MCF 10A (cell line): ENCODE data around the gene MUC5AC. TPM values are rescaled to one million over a fixed set of nuclear protein-coding genes. Genes with fewer than 3 reads are reported as not detected.

Experiments used
- BruUV-seq: library from RNA; stranded (reverse); fragments of 400-500 nt; replicated peaks from 2 replicates; lab custom pipeline; 2021; lab: Mats Ljungman, UMichigan
- CTCF ChIA-PET: fragments of 300-600 bp; sonication (Branson Sonifier 250); formaldehyde crosslinking; extraction: SDS; loops from one replicate; lab custom pipeline; 2021; ENCODE audit warnings: antibody characterized with exemption, inconsistent platforms; lab: Yijun Ruan, JAX
- POLR2A ChIA-PET: fragments of 300-600, 350-650 bp; sonication (Branson Sonifier 250); formaldehyde crosslinking; extraction: SDS; loops from one replicate; lab custom pipeline; 2020; ENCODE audit warnings: antibody characterized with exemption, inconsistent platforms; lab: Yijun Ruan, JAX
- DNase-seq: peaks from one replicate; pipeline ENCODE4 v3.0.0-alpha.2; 2018; ENCODE audit not compliant: unreplicated experiment
- H3K27ac Mint-ChIP-seq: one replicate; pipeline ENCODE4 v1.8.0; 2022; ENCODE audit warnings: mild to moderate bottlenecking, low read depth, mixed read lengths; ENCODE audit not compliant: unreplicated experiment
- H3K27me3 Mint-ChIP-seq: one replicate; pipeline ENCODE4 v1.8.0; 2022; ENCODE audit warnings: mixed read lengths; ENCODE audit not compliant: insufficient read depth, unreplicated experiment
- H3K36me3 Mint-ChIP-seq: one replicate; pipeline ENCODE4 v1.8.0; 2022; ENCODE audit warnings: mild to moderate bottlenecking, moderate library complexity, mixed read lengths; ENCODE audit not compliant: insufficient read depth, unreplicated experiment
- H3K4me1 Mint-ChIP-seq: one replicate; pipeline ENCODE4 v1.8.0; 2022; ENCODE audit warnings: mixed read lengths; ENCODE audit not compliant: insufficient read depth, unreplicated experiment
- H3K4me3 Mint-ChIP-seq: one replicate; pipeline ENCODE4 v1.8.0; 2022; ENCODE audit warnings: mild to moderate bottlenecking, moderate library complexity, mixed read lengths; ENCODE audit not compliant: unreplicated experiment
- H3K9me3 Mint-ChIP-seq: one replicate; pipeline ENCODE4 v1.8.0; 2022; ENCODE audit warnings: mixed read lengths; ENCODE audit not compliant: unreplicated experiment
- intact Hi-C: fragments of 100-400 bp; cut with micrococcal nuclease; formaldehyde crosslinking; loops from 2 replicates; pipeline ENCODE4 v1.14.1; 2022
- total RNA-seq: library from RNA; stranded (reverse); gene quantifications from 2 replicates; pipeline ENCODE4 v1.2.3, GENCODE V29; 2022
- TF ChIP-seq, protein P1 (sequence below): fragments of 200-600 bp; IDR thresholded peaks from one replicate; pipeline ENCODE4 v1.8.0; 2022; ENCODE audit warnings: antibody characterized with exemption, mild to moderate bottlenecking; ENCODE audit not compliant: unreplicated experiment

Gene MUC5AC
- total RNA-seq, 1 experiment from 2014 or later: not detected

DNA sequence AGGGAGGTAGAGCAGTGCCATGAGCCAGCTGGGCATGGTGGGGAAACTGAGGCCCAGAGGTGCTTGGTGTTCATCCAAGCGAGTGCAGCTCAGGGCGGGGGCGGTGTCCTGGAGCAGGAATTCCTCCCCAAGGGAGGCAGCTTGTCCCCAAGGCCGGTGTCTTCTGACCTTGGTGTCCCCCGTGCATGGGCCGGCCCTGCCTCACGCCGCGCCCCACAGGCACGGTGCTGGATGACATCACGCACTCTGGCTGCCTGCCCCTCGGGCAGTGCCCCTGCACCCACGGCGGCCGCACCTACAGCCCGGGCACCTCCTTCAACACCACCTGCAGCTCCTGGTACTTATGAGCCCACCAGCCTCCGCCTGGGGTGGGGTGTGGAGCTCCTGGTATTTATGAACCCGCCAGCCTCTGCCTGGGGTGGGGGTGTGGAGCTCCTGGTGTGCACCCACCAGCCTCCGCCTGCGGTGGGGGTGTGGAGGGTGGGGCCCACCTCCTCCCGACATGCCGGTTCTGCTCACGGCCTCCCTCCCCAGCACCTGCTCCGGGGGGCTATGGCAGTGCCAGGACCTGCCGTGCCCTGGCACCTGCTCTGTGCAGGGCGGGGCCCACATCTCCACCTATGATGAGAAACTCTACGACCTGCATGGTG, 71.8 kb downstream of the MUC5AC start:
- intact Hi-C loops: no loop called here
- H3K36me3 Mint-ChIP-seq: no peaks in the 10 kb centered on the region
- CTCF ChIA-PET: no interaction called here

DNA sequence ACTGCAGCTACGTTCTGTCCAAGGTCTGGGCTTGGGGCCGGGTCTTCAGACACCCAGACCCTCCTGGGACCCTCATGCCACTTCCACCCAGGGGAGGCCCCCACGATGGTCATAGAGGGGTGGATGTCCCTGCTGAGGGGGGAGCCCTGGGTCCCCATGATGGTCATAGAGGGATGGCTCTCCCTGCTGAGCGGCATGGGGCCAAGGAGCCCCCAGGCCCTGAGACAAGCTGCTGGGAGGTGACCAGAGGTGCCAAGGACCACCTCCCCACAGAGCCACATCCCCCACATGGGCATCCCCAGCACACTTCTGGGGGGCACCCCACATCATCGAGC, 72.3 kb downstream of the MUC5AC start:
- intact Hi-C loops: no loop called here
- Mint-ChIP-seq H3K9me3 (no peaks in the 10 kb centered on the region), H3K36me3 (no peaks in the 10 kb centered on the region), H3K27ac (no peak overlapping the region), H3K27me3 (no peaks in the 10 kb centered on the region), H3K4me1 (no peaks in the 10 kb centered on the region), H3K4me3 (no peak overlapping the region)
- DNase-seq: no peak
- TF ChIP-seq, protein P1, sequence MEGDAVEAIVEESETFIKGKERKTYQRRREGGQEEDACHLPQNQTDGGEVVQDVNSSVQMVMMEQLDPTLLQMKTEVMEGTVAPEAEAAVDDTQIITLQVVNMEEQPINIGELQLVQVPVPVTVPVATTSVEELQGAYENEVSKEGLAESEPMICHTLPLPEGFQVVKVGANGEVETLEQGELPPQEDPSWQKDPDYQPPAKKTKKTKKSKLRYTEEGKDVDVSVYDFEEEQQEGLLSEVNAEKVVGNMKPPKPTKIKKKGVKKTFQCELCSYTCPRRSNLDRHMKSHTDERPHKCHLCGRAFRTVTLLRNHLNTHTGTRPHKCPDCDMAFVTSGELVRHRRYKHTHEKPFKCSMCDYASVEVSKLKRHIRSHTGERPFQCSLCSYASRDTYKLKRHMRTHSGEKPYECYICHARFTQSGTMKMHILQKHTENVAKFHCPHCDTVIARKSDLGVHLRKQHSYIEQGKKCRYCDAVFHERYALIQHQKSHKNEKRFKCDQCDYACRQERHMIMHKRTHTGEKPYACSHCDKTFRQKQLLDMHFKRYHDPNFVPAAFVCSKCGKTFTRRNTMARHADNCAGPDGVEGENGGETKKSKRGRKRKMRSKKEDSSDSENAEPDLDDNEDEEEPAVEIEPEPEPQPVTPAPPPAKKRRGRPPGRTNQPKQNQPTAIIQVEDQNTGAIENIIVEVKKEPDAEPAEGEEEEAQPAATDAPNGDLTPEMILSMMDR: no peak
- CTCF ChIA-PET: no interaction called here
- BruUV-seq: no TSS peak
- POLR2A ChIA-PET: no interaction called here

More for the DNA sequence above, 71.8 kb downstream of the MUC5AC start:
- no peaks in the 10 kb centered on the region for H3K9me3 Mint-ChIP-seq
- no peak overlapping the region for H3K4me3 Mint-ChIP-seq
- no TSS peak for BruUV-seq
- H3K27ac Mint-ChIP-seq: no peak overlapping the region
- TF ChIP-seq, protein P1: no peak
- no peaks in the 10 kb centered on the region for H3K27me3 Mint-ChIP-seq
- no peak for DNase-seq
- no peaks in the 10 kb centered on the region for H3K4me1 Mint-ChIP-seq
- POLR2A ChIA-PET: no interaction called here

DNA sequence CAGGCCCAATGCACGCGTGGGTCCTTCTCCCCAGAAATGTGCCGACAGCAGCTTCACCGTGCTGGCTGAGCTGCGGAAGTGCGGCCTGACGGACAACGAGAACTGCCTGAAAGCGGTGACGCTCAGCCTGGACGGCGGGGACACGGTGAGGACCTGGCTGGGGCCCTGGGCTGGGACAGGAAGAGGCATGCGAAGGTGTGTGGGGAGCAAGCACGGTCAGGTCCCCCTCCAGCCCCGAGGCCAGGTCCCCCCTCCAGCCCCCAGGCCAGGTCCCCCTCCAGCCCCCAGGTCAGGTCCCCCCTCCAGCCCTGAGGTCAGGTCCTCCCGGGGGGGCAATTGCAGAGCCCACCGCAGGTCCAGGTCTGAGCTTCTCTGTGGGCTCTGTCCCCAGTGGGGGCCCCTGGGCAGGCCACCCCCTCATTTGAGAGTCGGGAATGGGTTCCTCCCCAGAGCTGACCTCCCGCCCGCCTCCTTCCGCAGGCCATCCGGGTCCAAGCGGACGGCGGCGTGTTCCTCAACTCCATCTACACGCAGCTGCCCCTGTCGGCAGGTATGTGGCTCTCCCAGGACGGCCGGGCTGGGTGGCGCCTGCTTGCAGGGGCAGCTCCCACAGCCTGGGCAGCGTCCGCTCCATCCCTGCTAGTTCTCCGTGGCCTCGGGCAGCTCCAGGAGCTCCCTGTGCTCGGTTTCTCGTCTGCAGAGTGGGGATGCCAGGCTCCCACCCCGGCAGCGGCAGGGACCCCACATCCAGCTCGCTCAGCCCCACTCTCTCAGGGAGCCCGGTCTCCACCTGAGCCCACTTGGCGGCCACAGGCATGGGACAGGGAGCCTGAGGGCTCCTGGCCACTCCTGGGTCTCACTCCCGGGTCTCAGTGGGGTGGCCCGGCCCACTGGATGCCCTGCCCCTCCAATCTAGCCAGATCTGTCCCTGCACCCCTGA, 73.0 kb downstream of the MUC5AC start:
- intact Hi-C loops: no loop called here
- H3K9me3 Mint-ChIP-seq: no peaks in the 10 kb centered on the region
- H3K36me3 Mint-ChIP-seq: no peaks in the 10 kb centered on the region
- no peaks in the 10 kb centered on the region for H3K4me1 Mint-ChIP-seq
- ChIA-PET CTCF (no interaction called here), POLR2A (interaction anchor here (0.7 kb wide), 1 partner anchor 9 kb away, joined by 5 read pairs; no protein-coding TSS in a partner anchor)
- H3K27me3 Mint-ChIP-seq: no peaks in the 10 kb centered on the region
- H3K4me3 Mint-ChIP-seq: no peak overlapping the region
- TF ChIP-seq, protein P1: no peak
- no peak overlapping the region for H3K27ac Mint-ChIP-seq
- DNase-seq: no peak
- BruUV-seq: no TSS peak

DNA sequence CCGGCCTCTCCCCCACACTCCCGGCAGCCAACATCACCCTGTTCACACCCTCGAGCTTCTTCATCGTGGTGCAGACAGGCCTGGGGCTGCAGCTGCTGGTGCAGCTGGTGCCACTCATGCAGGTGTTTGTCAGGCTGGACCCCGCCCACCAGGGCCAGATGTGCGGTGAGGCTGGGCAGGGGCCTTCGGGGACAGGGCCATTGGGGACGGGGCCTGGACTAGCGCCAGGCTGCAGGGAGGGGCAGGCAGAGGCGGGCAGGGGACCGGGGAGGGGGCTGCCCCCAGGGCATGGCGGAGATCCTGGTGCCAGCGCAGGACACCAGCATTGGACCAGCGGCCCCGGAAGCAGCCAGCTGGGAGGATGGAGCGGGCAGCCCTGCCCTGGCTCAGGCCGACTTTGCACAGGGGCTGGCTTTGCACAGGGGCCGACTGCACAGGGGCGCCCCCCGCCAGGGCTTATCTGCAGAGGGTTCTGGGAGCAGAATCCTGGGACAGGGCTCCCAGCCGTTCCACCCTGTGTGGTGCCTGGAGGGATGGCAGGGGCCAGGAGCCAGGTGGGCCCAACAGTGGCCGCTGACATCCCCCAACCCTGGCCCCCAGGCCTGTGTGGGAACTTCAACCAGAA, 73.8 kb downstream of the MUC5AC start:
- no peaks in the 10 kb centered on the region for H3K27me3 Mint-ChIP-seq
- TF ChIP-seq, protein P1: no peak
- CTCF ChIA-PET: no interaction called here
- no peak for DNase-seq
- POLR2A ChIA-PET: no interaction called here
- no peaks in the 10 kb centered on the region for H3K36me3 Mint-ChIP-seq
- intact Hi-C loops: no loop called here
- no peak overlapping the region for H3K27ac Mint-ChIP-seq
- no peak overlapping the region for H3K4me3 Mint-ChIP-seq
- no peaks in the 10 kb centered on the region for H3K9me3 Mint-ChIP-seq
- no TSS peak for BruUV-seq
- no peaks in the 10 kb centered on the region for H3K4me1 Mint-ChIP-seq
